NCI-H2107 (cell line): ENCODE data around the gene KIRREL1.

Source experiments
- DNase-seq: peaks from one replicate; lab custom pipeline; 2025; lab: John Stamatoyannopoulos, UW

KIRREL1 gene

GRCh38 chr1:158146739-158147138 is 153.3 kb downstream of the KIRREL1 start:
- no peak for DNase-seq

GRCh38 chr1:158147401-158147800 is 154.0 kb downstream of the KIRREL1 start:
- no peak for DNase-seq

DNA sequence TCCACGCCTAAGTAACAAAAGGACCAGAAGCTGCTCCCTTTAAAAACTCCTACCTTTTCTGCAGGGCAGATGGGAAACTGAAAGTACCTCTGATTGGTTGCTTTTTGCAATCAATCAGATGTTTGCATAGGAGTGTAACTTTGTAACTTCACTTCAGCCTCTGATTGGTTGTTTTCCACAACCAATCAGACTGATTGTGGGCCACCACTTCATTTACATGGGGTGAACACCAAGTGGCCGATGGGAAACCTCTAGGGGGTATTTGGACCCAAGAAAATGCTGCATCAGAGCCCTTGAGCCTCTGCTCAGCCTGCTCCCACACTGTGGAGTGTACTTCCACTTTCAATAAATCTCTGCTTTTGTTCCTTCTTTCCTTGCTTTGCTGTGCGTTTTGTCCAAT is 154.4 kb downstream of the KIRREL1 start:
- no peak for DNase-seq

DNA sequence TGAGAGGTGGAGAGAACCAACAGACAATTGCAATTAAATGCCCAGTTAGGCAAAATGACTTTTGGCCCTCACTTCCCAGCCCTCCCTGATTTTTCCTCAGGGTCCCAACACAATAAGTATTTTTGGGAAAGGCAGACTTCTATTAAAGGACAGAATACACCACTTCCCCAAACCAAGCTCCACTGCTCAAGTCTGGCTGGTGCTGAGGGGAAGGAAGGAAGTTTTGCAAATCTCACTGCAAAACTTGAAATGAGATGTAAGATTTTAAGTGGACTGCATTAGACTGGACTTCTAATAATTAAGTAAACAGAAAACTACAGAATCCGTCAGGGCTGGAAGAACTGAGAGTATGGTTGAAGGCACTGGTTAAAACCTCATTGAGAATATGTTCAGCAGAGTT is 155.0 kb downstream of the KIRREL1 start:
- no peak for DNase-seq

- DNase-seq = no peak
These were observed 155.7 kb downstream of the KIRREL1 start for GRCh38 chr1:158149175-158149574.
